GM20000 (cell line): ENCODE results near the gene KBTBD2.
"Not testable (repeated sequence)": the region's sequence is repeated elsewhere in the genome, so short reads cannot be mapped to it uniquely, and the experiment has no call there.

Experiments used
- DNase-seq: peaks from one replicate; pipeline ENCODE4 v3.0.0; 2012; ENCODE audit warnings: low spot score
- TF ChIP-seq, protein P1 (sequence below): IDR thresholded peaks from 2 replicates; pipeline ENCODE4 v1.5.1; 2012; ENCODE audit warnings: mild to moderate bottlenecking, control low read depth; ENCODE audit errors: extremely low read depth, missing control alignments

The KBTBD2 gene

DNA sequence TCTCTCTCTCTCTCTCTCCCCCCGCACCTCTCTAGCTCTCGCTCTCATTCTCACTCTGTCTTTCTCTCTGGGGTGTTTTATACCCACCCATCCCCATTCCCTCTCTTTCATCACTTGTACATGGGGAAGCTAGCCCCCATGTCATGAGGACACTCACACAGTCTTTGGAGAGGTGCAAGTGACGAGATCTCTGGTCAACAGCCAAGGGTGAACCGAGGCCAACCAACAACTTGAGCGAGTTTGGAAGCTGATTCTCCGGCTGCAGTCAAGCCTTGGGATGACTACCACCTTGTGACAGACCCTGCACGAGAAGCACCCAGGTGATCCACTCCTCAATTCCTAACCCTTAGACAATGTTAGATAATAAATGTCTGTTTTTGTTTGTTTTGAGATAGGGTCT lies 10.1 kb upstream of the KBTBD2 start:
- DNase-seq = no peak
- TF ChIP-seq, protein P1, sequence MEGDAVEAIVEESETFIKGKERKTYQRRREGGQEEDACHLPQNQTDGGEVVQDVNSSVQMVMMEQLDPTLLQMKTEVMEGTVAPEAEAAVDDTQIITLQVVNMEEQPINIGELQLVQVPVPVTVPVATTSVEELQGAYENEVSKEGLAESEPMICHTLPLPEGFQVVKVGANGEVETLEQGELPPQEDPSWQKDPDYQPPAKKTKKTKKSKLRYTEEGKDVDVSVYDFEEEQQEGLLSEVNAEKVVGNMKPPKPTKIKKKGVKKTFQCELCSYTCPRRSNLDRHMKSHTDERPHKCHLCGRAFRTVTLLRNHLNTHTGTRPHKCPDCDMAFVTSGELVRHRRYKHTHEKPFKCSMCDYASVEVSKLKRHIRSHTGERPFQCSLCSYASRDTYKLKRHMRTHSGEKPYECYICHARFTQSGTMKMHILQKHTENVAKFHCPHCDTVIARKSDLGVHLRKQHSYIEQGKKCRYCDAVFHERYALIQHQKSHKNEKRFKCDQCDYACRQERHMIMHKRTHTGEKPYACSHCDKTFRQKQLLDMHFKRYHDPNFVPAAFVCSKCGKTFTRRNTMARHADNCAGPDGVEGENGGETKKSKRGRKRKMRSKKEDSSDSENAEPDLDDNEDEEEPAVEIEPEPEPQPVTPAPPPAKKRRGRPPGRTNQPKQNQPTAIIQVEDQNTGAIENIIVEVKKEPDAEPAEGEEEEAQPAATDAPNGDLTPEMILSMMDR = no peak

DNA sequence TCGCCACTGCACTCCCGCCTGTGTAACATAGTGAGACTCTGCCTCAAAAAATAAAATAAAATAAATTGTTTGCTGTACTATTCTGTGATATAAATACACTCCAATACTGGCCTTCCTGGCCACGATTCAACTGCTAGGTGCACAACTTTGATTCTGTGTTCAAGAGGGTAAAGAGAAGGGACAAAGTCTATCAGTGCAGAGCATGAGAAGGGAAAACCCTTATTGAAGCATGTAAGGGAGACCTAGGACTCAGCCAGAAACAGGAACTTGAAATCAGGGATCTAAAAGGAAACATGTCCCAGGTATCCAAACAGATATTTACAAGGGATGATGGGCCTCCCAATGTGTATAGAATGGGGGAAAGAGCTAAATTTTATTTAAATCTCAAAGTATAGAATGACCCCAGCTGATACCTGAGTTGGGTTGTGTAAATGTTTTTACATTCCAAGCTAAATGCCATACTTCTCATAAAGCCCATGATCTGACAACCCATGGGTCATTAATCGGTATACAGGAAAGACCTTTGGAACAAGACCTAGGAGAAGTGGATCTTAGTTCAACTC lies 9.0 kb upstream of the KBTBD2 start:
- TF ChIP-seq, protein P1 = no peak
- DNase-seq = no peak

DNA sequence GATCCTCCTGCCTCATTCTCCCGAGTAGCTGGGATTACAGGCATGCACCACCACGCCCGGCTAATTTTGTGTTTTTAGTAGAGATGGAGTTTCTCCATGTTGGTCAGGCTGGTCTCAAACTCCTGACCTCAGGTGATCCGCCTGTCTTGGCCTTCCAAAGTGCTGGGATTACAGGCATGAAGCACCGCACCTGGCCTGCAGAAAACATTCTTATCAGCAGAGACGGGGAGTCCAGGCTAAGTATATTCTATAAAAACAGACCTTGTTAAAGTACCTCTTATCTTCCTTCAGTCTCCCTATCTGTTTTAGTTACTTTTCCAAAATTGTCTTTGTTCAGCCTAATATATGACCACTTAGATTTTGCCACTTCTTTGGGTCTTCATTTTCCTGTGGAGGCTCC lies 5.8 kb upstream of the KBTBD2 start:
- not testable (repeated sequence) for DNase-seq

DNA sequence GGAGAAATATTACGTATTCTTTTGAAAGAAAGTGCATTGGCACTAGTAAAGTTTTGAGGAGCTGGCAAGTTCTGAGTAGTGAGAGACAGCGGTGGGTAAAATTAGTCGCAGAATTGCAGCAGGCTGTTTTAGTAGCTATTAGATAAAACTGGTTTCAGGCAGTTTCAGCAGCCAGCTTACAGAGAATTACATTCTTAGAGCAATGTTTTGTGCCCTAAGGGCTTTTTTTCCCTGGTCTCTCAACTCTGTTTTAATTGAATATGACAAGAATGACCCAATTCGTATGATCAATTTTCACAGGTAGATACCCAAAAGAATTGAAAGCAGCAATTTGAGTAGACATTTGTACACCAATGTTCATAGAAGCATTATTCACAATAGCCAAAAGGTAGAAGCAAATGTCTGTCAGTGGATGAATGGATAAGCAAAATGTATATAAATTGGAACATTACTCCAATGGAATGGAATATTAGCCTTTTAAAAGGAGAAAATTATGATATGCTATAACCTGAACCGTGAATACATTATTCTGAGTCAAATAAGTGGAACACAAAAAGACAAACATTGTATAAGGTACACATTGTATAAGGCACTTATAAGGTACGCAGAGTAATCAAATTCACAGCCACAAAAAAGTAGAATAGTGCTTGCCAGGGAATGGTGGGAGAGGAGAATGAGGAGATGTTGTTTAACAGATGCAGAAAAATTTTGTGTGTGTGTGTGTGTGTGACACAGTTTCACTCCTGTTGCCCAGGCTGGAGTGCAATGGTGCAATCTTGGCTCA lies 5.2 kb upstream of the KBTBD2 start:
- TF ChIP-seq, protein P1 = no peak
- DNase-seq = no peak

DNA sequence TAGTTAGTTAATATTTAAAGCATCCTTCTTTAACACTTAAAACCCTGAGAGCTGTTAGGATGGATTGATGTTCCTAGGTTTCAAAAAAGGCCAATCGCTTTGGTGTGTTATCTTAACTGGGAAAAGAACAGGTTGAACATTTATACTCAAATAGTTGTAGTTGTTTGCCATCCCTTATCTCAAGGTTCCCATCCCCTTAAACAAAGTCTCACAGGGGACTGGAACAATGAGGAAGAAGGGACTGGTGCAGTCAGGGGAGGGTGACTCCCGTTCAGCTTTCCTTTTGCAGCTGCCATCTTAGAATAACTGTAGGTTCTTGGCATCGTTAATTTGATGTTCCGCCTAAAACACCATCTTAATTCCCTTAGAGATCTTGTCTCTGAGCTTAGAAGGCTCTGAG lies 2.6 kb upstream of the KBTBD2 start:
- DNase-seq = no peak
- TF ChIP-seq, protein P1 = no peak

DNA sequence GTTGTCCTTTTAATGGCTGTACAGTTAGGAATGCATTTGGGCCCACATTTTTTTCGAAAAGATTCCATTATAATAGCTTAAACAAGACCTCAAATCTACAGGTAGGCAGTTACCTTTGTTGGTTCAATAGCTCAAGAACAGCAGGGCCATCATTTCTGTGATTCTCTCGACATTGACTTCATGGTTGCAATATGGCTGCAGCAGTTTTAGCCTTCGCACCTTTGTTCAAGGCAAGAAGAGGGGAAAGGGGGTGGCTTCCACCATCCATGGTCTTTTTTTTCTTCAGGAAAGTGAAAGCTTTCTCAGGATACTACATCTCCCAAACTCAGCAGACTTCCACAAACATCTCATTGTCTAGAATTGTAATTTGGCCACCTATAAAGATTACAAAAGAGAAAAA lies 2.2 kb upstream of the KBTBD2 start:
- TF ChIP-seq, protein P1 = no peak
- DNase-seq = no peak

DNA sequence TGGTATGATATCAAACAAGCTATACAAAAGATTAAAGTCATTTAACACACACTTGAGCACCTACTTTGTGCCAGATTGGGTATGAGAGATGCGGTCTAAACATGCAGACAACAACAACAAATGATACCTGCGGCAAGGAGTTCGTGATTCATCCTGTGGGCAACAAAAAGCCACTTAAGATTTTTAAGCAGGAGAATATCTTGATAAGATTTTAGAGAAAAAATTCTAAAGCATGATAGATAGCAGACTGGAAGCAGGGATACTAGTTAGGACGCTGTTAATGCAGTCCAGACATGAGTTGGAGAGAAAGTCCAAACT lies 1.6 kb upstream of the KBTBD2 start:
- TF ChIP-seq, protein P1 = no peak

More for the DNA sequence above, 1.6 kb upstream of the KBTBD2 start:
- DNase-seq = no peak
